Mucosa of descending colon (tissue), 3 donors: Measurements from ENCODE around the gene L1CAM. TPM values are rescaled to one million over a fixed set of nuclear protein-coding genes. Genes with fewer than 3 reads are reported as not detected.

Experiments used
- ATAC-seq: fragments of 200-7000 bp; cut with Tn5 transposase; one replicate; pipeline ENCODE4 v1.9.1; 2020; ENCODE audit warnings: mild to moderate bottlenecking, moderate library complexity
- DNase-seq, 3 donors: peaks; one replicate each; pipeline ENCODE4 v3.0.0-alpha.2; 2020
- H3K36me3 ChIP-seq: fragments of 200-600 bp; one replicate; pipeline ENCODE4 v1.8.0; 2021; ENCODE audit warnings: low read depth, mild to moderate bottlenecking
- H3K4me1 ChIP-seq: fragments of 200-600 bp; one replicate; pipeline ENCODE4 v1.8.0; 2021; ENCODE audit warnings: low read depth, mild to moderate bottlenecking
- H3K4me3 ChIP-seq: fragments of 200-600 bp; one replicate; pipeline ENCODE4 v1.8.0; 2021; ENCODE audit warnings: mild to moderate bottlenecking
- H3K9me3 ChIP-seq: fragments of 200-600 bp; one replicate; pipeline ENCODE4 v1.8.0; 2021; ENCODE audit warnings: mild to moderate bottlenecking
- CTCF ChIP-seq: fragments of 200-600 bp; IDR thresholded peaks from one replicate; pipeline ENCODE4 v1.8.0; 2022; ENCODE audit warnings: antibody characterized with exemption, mild to moderate bottlenecking
- intact Hi-C, 2 donors: fragments of 100-400 bp; cut with DNase I in 1 of 2; cut with micrococcal nuclease in 1 of 2; formaldehyde crosslinking; loops; one replicate each; pipeline versions ENCODE4 v1.11.0 to v1.11.1; 2022; cut with DNase I, micrococcal nuclease
- total RNA-seq, 3 donors: library from RNA; stranded (reverse); fragmentation: NEBNext Ultra II Directional in 2 of 3; extraction: Animal tissue kit (Norgen Biotek cat#: 25700) in 2 of 3; gene quantifications; one replicate each; pipeline versions ENCODE4 v1.2.1 to v1.2.4, GENCODE V29; 2021 to 2023
- donor health status: DM: no; HTN: no; CAD: no; lungs with moderate emphysema.
- donor health status: DM: no; HTN: no; CAD: no.
- donor health status: DM: no; HTN: yes; CAD: no.

The L1CAM gene
- total RNA-seq, 3 donors from 2014 or later: 3.0 to 66.9 (median 7.0) TPM

GRCh38 chrX:153870288-153870690 is 15.7 kb downstream of the L1CAM start:
- no peak for TF ChIP-seq CTCF

GRCh38 chrX:153869473-153870287 is 16.3 kb downstream of the L1CAM start:
- no peak for ATAC-seq
- intact Hi-C loops: no loop called here
- no peak for TF ChIP-seq CTCF
- Histone ChIP-seq H3K9me3 (no peaks in the 10 kb centered on the region), H3K4me1 (no peaks in the 10 kb centered on the region), H3K36me3 (no peaks in the 10 kb centered on the region), H3K4me3 (no peak overlapping the region)
- no peak for DNase-seq

More at GRCh38 chrX:153870288-153870690, 15.7 kb downstream of the L1CAM start:
- Histone ChIP-seq H3K4me3 (no peak overlapping the region), H3K36me3 (no peaks in the 10 kb centered on the region), H3K4me1 (no peaks in the 10 kb centered on the region), H3K9me3 (no peaks in the 10 kb centered on the region)
- intact Hi-C loops: no loop called here
- DNase-seq: no peak
- ATAC-seq: no peak

GRCh38 chrX:153868576-153869472 is 17.1 kb downstream of the L1CAM start:
- no peaks in the 10 kb centered on the region for H3K36me3 ChIP-seq
- intact Hi-C loops: no loop called here
- no peaks in the 10 kb centered on the region for H3K9me3 ChIP-seq
- TF ChIP-seq CTCF: no peak
- H3K4me3 ChIP-seq: no peak overlapping the region
- no peak for ATAC-seq
- no peak for DNase-seq
- H3K4me1 ChIP-seq: no peaks in the 10 kb centered on the region

- Histone ChIP-seq H3K4me1 (no peaks in the 10 kb centered on the region), H3K9me3 (no peaks in the 10 kb centered on the region), H3K4me3 (no peak overlapping the region), H3K36me3 (no peaks in the 10 kb centered on the region)
- intact Hi-C loops: no loop called here
- ATAC-seq (no peak), DNase-seq (no peak)
- no peak for TF ChIP-seq CTCF
These were observed 18.3 kb downstream of the L1CAM start for GRCh38 chrX:153867671-153868070.

GRCh38 chrX:153867139-153867538 is 18.8 kb downstream of the L1CAM start:
- DNase-seq (no peak), ATAC-seq (no peak)
- TF ChIP-seq CTCF: no peak
- Histone ChIP-seq H3K36me3 (no peaks in the 10 kb centered on the region), H3K4me1 (no peaks in the 10 kb centered on the region), H3K9me3 (no peaks in the 10 kb centered on the region), H3K4me3 (no peak overlapping the region)
- intact Hi-C loops: no loop called here
